Measurements from ENCODE around the gene TSC1. TPM values are rescaled to one million over a fixed set of nuclear protein-coding genes. Genes with fewer than 3 reads are reported as not detected.

The TSC1 gene
- total RNA-seq, 1 donor: 68.4 TPM

DNA sequence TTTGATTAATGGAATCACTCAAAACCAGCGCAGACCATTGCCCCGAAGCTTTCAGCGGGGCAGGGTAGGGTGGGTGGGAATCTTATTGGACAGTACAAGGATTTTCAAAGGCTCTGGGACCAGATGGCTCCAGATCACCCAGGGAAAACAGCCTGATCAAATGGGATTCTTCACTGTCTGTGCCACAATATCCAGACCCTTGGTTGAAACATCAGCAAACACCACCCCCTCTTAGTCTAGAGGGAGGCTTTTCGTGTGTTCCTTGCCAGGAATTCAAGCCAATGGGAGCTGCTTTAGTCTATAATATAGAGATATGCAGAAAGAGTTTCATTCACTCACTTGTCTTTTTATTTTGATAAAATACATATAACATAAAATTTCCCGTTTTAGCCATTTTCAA, 35.7 kb upstream of the TSC1 start:
- no peak overlapping the region for H2AFZ ChIP-seq (ENCODE audit: low read length)
- H3K36me3 ChIP-seq (ENCODE audit: insufficient read depth, low read length): no peaks in the 10 kb centered on the region
- H3K9me3 ChIP-seq (ENCODE audit: low read depth, low read length): no peaks in the 10 kb centered on the region
- no peaks in the 10 kb centered on the region for H3K79me2 ChIP-seq (ENCODE audit: insufficient read depth, low read length)
- no peak overlapping the region for H3K4me3 ChIP-seq (ENCODE audit: insufficient read depth, low read length)
- no peak overlapping the region for H3K27ac ChIP-seq (ENCODE audit: low read depth, low read length)
- H4K20me1 ChIP-seq (ENCODE audit: insufficient read depth, low read length): no peaks in the 10 kb centered on the region
- H3K27me3 ChIP-seq (ENCODE audit: insufficient read depth, low read length): peaks cover 46% of the 10 kb centered on the region
- TF ChIP-seq CTCF (IDR thresholded peaks at IDR 0.05; ENCODE audit: extremely low read depth, low read depth, low read length): no peak
- no peak overlapping the region for H3K4me2 ChIP-seq (ENCODE audit: insufficient read depth, low read length)
- DNase-seq (ENCODE audit: insufficient read length, low spot score, missing footprints): no peak
- H3K4me1 ChIP-seq (ENCODE audit: insufficient read depth, low read length): no peaks in the 10 kb centered on the region

- Histone ChIP-seq H3K27ac (ENCODE audit: low read depth, low read length) (no peak within 1 kb of the TSS), H3K4me3 (ENCODE audit: insufficient read depth, low read length) (no peak within 1 kb of the TSS), H3K4me2 (ENCODE audit: insufficient read depth, low read length) (peak within 1 kb of the TSS; percentile 39), H4K20me1 (ENCODE audit: insufficient read depth, low read length) (no peaks in the 10 kb centered on the region), H3K79me2 (ENCODE audit: insufficient read depth, low read length) (no peaks in the 10 kb centered on the region), H2AFZ (ENCODE audit: low read length) (no peak within 1 kb of the TSS), H3K36me3 (ENCODE audit: insufficient read depth, low read length) (no peaks in the 10 kb centered on the region), H3K27me3 (ENCODE audit: insufficient read depth, low read length) (peaks cover 41% of the 10 kb centered on the region), H3K9me3 (ENCODE audit: low read depth, low read length) (no peaks in the 10 kb centered on the region), H3K4me1 (ENCODE audit: insufficient read depth, low read length) (no peaks in the 10 kb centered on the region)
- DNase-seq (ENCODE audit: insufficient read length, low spot score, missing footprints): no peak
- TF ChIP-seq CTCF (IDR thresholded peaks at IDR 0.05; ENCODE audit: extremely low read depth, low read depth, low read length): no peak
These were observed 34.2 kb upstream of the TSC1 start, which contains the start of gene GFI1B for GRCh38 chr9:132978451-132979131. Gene GFI1B, plus strand, starts transcription at chr9:132978694. Its CDS starts 7,985 bp downstream, at chr9:132986679.

GRCh38 chr9:132978112-132978450, 33.7 kb upstream of the TSC1 start:
- no peak for TF ChIP-seq CTCF (IDR thresholded peaks at IDR 0.05; ENCODE audit: extremely low read depth, low read depth, low read length)
- H3K27ac ChIP-seq (ENCODE audit: low read depth, low read length): no peak overlapping the region
- H2AFZ ChIP-seq (ENCODE audit: low read length): no peak overlapping the region
- DNase-seq (ENCODE audit: insufficient read length, low spot score, missing footprints): no peak
- H3K36me3 ChIP-seq (ENCODE audit: insufficient read depth, low read length): no peaks in the 10 kb centered on the region
- H3K4me2 ChIP-seq (ENCODE audit: insufficient read depth, low read length): no peak overlapping the region
- no peak overlapping the region for H3K4me3 ChIP-seq (ENCODE audit: insufficient read depth, low read length)
- no peaks in the 10 kb centered on the region for H4K20me1 ChIP-seq (ENCODE audit: insufficient read depth, low read length)
- no peaks in the 10 kb centered on the region for H3K4me1 ChIP-seq (ENCODE audit: insufficient read depth, low read length)
- H3K79me2 ChIP-seq (ENCODE audit: insufficient read depth, low read length): no peaks in the 10 kb centered on the region
- H3K9me3 ChIP-seq (ENCODE audit: low read depth, low read length): no peaks in the 10 kb centered on the region
- H3K27me3 ChIP-seq (ENCODE audit: insufficient read depth, low read length): peaks cover 38% of the 10 kb centered on the region

- Histone ChIP-seq H3K27ac (ENCODE audit: low read depth, low read length) (no peak overlapping the region), H3K4me3 (ENCODE audit: insufficient read depth, low read length) (no peak overlapping the region), H3K79me2 (ENCODE audit: insufficient read depth, low read length) (no peaks in the 10 kb centered on the region), H3K36me3 (ENCODE audit: insufficient read depth, low read length) (no peaks in the 10 kb centered on the region), H4K20me1 (ENCODE audit: insufficient read depth, low read length) (no peaks in the 10 kb centered on the region), H3K9me3 (ENCODE audit: low read depth, low read length) (no peaks in the 10 kb centered on the region), H3K4me1 (ENCODE audit: insufficient read depth, low read length) (no peaks in the 10 kb centered on the region), H3K4me2 (ENCODE audit: insufficient read depth, low read length) (no peak overlapping the region), H3K27me3 (ENCODE audit: insufficient read depth, low read length) (peaks cover 35% of the 10 kb centered on the region), H2AFZ (ENCODE audit: low read length) (no peak overlapping the region)
- TF ChIP-seq CTCF (IDR thresholded peaks at IDR 0.05; ENCODE audit: extremely low read depth, low read depth, low read length): no peak
- no peak for DNase-seq (ENCODE audit: insufficient read length, low spot score, missing footprints)
These were observed 32.2 kb upstream of the TSC1 start for GRCh38 chr9:132976571-132976970.

All from osteoblast (primary cell).